Prostate gland (tissue), 2 donors: ENCODE data around the gene XIRP1. TPM values are rescaled to one million over a fixed set of nuclear protein-coding genes. Genes with fewer than 3 reads are reported as not detected.
"Not testable (repeated sequence)": the region's sequence is repeated elsewhere in the genome, so short reads cannot be mapped to it uniquely, and the experiment has no call there.

Experiments
- DNase-seq: peaks from one replicate; pipeline ENCODE4 v3.0.0-alpha.2; 2019; ENCODE audit warnings: low spot score
- H3K27ac ChIP-seq, 2 donors: fragments of 200-600 bp; sonication (generic); 2 replicates each; pipeline ENCODE4 v1.5.1; 2017 to 2019
- H3K27me3 ChIP-seq: fragments of 200-600 bp; sonication (generic); replicated peaks from 2 replicates; pipeline ENCODE4 v1.5.1; 2019; ENCODE audit not compliant: insufficient read depth
- H3K36me3 ChIP-seq, 2 donors: fragments of 200-600 bp; sonication (generic); 1 replicate in 1 of 2; 2 replicates in 1 of 2; pipeline versions ENCODE4 v1.5.1 to v1.8.1; 2017 to 2019
- H3K4me1 ChIP-seq: fragments of 200-600 bp; sonication (generic); replicated peaks from 2 replicates; pipeline ENCODE4 v1.5.1; 2019
- H3K4me3 ChIP-seq, 2 donors: fragments of 200-600 bp; sonication (generic); 2 replicates each; pipeline ENCODE4 v1.5.1; 2017 to 2019
- H3K9me3 ChIP-seq: fragments of 200-600 bp; sonication (generic); 2 replicates; pipeline ENCODE4 v1.5.1; 2017
- POLR2A ChIP-seq: fragments of 450-650 bp; IDR thresholded peaks from one replicate; pipeline ENCODE4 v1.6.1; 2016; ENCODE audit warnings: antibody characterized with exemption, mild to moderate bottlenecking
- POLR2AphosphoS5 ChIP-seq: sonication (generic); formaldehyde crosslinking; IDR thresholded peaks from one replicate; pipeline ENCODE4 v1.6.1; 2017; ENCODE audit warnings: antibody characterized with exemption
- WGBS: methylation state at CpG from one replicate; pipeline ENCODE4 v1.1.5; 2018; 5-methylcytosine and 5-hydroxymethylcytosine counted together
- intact Hi-C: fragments of 100-400 bp; cut with DNase I; formaldehyde crosslinking; loops from one replicate; pipeline ENCODE4 v1.14.2; 2022
- total RNA-seq, 2 donors: library from RNA; depleted of rRNA; stranded (reverse); fragments of >200 nt; gene quantifications; one replicate each; pipeline ENCODE4 v1.1.0, GENCODE V29; 2016
- TF ChIP-seq, protein P1 (sequence below), 4 experiments: fragments of 200-600 bp in 2 of 4; fragments of 450-650 bp in 2 of 4; sonication (generic) in 2 of 4; IDR thresholded peaks; 1 replicate in 3 of 4; 2 replicates in 1 of 4; pipeline ENCODE4 v1.5.1; 2016 to 2019; ENCODE audit warnings: antibody characterized with exemption in 4 of 4, mild to moderate bottlenecking in 2 of 4, moderate library complexity in 2 of 4

The XIRP1 gene
- total RNA-seq, 2 donors from 2014 or later, result 0.40 to 2.2 TPM

DNA sequence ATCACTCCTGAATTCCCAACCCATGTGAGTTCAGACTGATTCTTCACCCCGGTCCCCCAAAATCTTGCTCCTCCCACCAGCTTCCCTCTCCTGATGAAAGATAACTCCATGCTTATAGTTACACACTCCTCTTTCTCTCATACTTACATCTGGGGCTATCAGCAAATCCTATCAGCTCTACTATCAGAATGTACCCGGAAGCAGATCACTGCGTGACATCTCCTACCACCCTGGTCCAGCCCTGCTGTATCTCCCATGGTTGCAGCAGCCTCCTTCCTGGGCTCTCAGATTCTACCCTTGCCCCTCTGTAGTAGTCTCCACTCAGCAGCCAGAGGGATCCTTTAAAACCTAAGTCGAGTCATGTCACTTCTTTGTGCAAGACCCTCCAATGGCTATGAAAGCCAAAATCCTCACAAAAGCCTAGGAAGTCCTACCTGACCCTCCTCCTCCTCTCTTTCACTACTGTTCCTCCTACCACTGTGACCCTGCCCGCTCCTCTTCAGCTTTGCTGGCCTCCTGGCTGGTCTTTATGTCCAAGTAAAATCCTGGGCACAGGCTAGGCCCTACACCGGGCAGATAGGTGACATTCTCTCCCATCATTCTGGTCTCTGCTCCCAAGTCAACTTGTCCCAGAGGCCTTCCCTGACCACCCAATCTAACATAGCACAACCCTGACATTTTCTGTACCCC, 16.2 kb downstream of the XIRP1 start:
- H3K4me3 ChIP-seq, result no peak overlapping the region
- intact Hi-C loops, result no loop called here
- peak overlapping the region; percentile 93 to 94 for H3K27ac ChIP-seq
- DNase-seq, result no peak
- TF ChIP-seq POLR2A (no peak), POLR2AphosphoS5 (no peak)
- TF ChIP-seq, protein P1, sequence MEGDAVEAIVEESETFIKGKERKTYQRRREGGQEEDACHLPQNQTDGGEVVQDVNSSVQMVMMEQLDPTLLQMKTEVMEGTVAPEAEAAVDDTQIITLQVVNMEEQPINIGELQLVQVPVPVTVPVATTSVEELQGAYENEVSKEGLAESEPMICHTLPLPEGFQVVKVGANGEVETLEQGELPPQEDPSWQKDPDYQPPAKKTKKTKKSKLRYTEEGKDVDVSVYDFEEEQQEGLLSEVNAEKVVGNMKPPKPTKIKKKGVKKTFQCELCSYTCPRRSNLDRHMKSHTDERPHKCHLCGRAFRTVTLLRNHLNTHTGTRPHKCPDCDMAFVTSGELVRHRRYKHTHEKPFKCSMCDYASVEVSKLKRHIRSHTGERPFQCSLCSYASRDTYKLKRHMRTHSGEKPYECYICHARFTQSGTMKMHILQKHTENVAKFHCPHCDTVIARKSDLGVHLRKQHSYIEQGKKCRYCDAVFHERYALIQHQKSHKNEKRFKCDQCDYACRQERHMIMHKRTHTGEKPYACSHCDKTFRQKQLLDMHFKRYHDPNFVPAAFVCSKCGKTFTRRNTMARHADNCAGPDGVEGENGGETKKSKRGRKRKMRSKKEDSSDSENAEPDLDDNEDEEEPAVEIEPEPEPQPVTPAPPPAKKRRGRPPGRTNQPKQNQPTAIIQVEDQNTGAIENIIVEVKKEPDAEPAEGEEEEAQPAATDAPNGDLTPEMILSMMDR (IDR thresholded peaks at IDR 0.05), result no peak
- H3K9me3 ChIP-seq, result no peaks in the 10 kb centered on the region
- H3K36me3 ChIP-seq, result no peaks in the 10 kb centered on the region
- no peaks in the 10 kb centered on the region for H3K27me3 ChIP-seq
- H3K4me1 ChIP-seq, result peaks cover 4% of the 10 kb centered on the region
- 83% methylated on average over 6 of the region's 6 CpGs for WGBS

DNA sequence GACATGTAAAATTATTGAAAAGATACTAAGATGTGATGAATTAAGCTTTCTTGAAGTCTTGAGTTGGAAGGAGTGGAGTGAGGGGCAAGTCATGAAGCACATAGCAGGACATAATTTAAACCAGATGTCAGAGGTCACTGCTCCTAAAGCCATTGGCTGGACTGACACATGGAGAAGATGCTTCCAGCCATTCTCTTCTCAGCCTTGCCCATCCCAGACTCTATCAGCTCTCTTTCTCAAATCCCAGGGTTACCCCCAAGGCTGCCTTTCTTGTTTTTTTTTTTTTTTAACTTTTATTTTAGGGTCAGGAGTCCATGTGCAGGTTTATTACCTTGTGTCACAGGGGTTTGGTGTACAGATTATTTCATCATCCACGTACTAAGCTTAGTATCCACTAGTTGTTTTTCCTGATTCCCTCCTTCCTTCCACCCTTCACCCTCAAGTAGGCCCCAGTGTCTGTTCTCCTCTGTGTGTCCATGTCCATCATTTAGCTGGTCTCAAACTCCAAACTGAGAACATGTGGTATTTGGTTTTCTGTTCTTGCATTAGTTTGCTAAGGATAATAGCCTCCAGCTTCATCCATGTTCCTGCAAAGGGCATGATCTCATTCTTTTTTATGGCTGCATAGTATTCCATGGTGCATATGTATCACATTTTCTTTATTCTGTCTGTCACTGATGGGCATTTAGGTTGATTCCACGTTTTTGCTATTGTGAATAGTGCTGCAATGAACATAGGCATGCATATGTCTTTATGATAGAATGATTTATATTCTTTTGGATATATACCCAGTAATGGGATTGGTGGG, 18.9 kb downstream of the XIRP1 start:
- no peak for DNase-seq
- Histone ChIP-seq H3K9me3 (no peaks in the 10 kb centered on the region), H3K4me1 (peaks cover 4% of the 10 kb centered on the region), H3K36me3 (no peaks in the 10 kb centered on the region), H3K4me3 (no peak overlapping the region), H3K27ac (no peak overlapping the region), H3K27me3 (no peaks in the 10 kb centered on the region)
- intact Hi-C loops, result no loop called here
- 80% methylated on average over 2 of the region's 2 CpGs for WGBS
- no peak for TF ChIP-seq POLR2A

DNA sequence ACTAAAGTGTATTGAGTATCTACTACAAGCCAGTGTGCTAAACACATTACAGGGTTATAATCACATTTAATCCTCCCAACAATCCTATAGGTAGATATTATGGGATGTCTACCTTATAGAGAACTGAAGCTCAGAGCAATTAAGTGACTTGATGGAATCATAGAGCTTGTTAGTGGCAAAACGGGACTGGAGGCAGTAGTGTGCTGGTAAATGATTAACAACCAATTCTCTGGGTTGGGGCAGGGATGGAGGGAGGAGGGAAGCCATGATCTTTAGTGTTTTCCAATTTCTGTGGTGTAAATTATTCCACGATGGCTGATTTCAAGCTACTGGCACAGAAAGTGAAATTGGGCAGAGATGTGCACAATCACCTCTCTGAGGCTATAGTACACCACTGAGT, 20.5 kb downstream of the XIRP1 start:
- H3K27me3 ChIP-seq, result no peaks in the 10 kb centered on the region
- no peak overlapping the region for H3K4me3 ChIP-seq
- TF ChIP-seq POLR2AphosphoS5 (no peak), POLR2A (no peak)
- TF ChIP-seq, protein P1 (IDR thresholded peaks at IDR 0.05), result no peak
- no peaks in the 10 kb centered on the region for H3K4me1 ChIP-seq
- H3K9me3 ChIP-seq, result no peaks in the 10 kb centered on the region
- intact Hi-C loops, result no loop called here
- H3K36me3 ChIP-seq, result no peaks in the 10 kb centered on the region
- no peak for DNase-seq
- WGBS, result 62% methylated on average over 2 of the region's 2 CpGs
- H3K27ac ChIP-seq, result no peak overlapping the region

DNA sequence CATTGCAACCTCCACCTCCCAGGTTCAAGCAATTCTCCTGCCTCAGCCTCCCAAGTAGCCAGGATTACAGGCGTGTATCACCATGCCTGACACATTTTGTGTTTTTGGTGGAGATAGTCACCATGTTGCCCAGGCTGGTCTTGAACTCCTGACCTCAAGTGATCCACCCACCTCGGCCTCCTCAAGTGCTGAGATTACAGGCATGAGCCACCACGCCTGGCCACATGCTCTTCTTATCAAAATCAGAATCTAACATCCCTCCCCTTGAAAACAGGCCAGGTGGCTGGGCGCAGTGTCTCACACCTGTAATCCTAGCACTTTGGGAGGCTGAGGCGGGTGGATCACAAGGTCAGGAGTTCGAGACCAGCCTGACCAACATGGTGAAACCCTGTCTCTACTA, 21.5 kb downstream of the XIRP1 start:
- WGBS, result 82% methylated on average over 6 of the region's 6 CpGs

GRCh38 chr3:39170461-39170860, 21.9 kb downstream of the XIRP1 start:
- H3K9me3 ChIP-seq, result no peaks in the 10 kb centered on the region
- no peak overlapping the region for H3K27ac ChIP-seq
- TF ChIP-seq, protein P1 (IDR thresholded peaks at IDR 0.05), result no peak
- no peak for TF ChIP-seq POLR2A
- TF ChIP-seq POLR2AphosphoS5, result no peak
- no peaks in the 10 kb centered on the region for H3K36me3 ChIP-seq
- H3K4me1 ChIP-seq, result no peaks in the 10 kb centered on the region
- H3K4me3 ChIP-seq, result no peak overlapping the region
- WGBS, result 88% methylated on average over 4 of the region's 4 CpGs
- intact Hi-C loops, result no loop called here
- DNase-seq, result no peak
- H3K27me3 ChIP-seq, result no peaks in the 10 kb centered on the region

More for the DNA sequence above, 21.5 kb downstream of the XIRP1 start:
- DNase-seq, H3K9me3 ChIP-seq, H3K4me3 ChIP-seq, H3K27ac ChIP-seq, H3K4me1 ChIP-seq, H3K27me3 ChIP-seq, intact Hi-C loops, H3K36me3 ChIP-seq: not testable (repeated sequence)

DNA sequence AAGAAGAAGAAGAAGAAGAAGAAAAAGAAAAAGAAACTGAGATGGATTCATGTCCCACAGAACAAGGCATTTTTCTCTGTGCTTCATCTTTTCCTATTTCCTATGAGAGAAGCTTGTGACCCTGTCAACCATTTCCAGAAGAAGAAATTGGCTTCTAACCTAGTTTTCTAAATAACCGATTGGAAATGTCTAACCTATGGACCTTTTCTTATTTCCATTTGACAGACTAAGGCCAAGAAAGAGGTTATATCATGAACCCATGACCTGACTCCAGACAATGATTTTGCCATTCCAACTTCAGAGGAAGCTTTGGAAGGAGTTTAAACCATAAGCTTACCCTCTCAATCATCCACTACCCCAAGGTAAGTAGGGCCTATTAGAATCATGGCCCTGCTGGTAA, 22.7 kb downstream of the XIRP1 start:
- Histone ChIP-seq H3K27me3 (no peaks in the 10 kb centered on the region), H3K9me3 (no peaks in the 10 kb centered on the region), H3K4me3 (no peak overlapping the region), H3K4me1 (no peaks in the 10 kb centered on the region), H3K36me3 (no peaks in the 10 kb centered on the region), H3K27ac (no peak overlapping the region)
- intact Hi-C loops, result no loop called here
- WGBS, result 94% methylated on average over 1 of the region's 1 CpG
- DNase-seq, result no peak
- TF ChIP-seq POLR2AphosphoS5 (no peak), POLR2A (no peak)
- TF ChIP-seq, protein P1 (IDR thresholded peaks at IDR 0.05), result no peak
